PC-3 (cell line): ENCODE data around the gene INCA1.

Source experiments
- EZH2 ChIP-seq: fragments of 300-600 bp; sonication (generic); IDR thresholded peaks from one replicate; pipeline ENCODE4 v1.6.1; 2017; ENCODE audit warnings: antibody characterized with exemption, mild to moderate bottlenecking, low read length; ENCODE audit not compliant: unreplicated experiment
- EZH2phosphoT487 ChIP-seq: fragments of 300-600 bp; sonication (generic); IDR thresholded peaks from 2 replicates; pipeline ENCODE4 v1.6.1; 2018; ENCODE audit warnings: mild to moderate bottlenecking, antibody characterized with exemption, low read length, borderline replicate concordance
- TF ChIP-seq, protein P1 (sequence below): fragments of 300-600 bp; sonication (generic); conservative IDR thresholded peaks from 2 replicates; pipeline ENCODE4 v1.5.1; 2017; ENCODE audit warnings: antibody characterized with exemption, low read depth, mild to moderate bottlenecking, low read length

DNA sequence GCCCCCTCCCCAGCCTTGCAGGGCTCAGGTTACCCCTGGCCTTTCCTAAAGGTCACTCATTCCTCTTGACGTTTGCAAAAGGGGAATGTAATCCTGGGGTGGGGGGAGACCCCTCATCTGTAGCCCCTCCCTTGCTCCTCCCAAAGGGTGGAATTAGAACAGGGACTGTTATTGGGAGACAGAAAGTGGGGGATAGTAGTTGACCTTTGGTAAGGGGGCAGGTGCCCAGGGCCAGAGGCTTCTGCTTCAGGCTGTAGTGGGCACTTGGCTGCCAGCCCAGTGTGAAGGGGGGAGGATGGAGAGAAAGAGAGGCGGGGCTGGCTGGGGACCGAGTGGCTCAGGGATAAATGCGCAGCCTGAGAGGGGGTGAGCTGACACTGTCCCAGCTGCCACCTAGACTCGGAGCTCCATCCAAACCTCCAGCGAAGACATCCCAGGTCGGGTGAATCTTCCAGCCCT, 46.5 kb downstream of the INCA1 start, which contains the start of gene ENO3:
- TF ChIP-seq EZH2, result no peak
- TF ChIP-seq, protein P1, sequence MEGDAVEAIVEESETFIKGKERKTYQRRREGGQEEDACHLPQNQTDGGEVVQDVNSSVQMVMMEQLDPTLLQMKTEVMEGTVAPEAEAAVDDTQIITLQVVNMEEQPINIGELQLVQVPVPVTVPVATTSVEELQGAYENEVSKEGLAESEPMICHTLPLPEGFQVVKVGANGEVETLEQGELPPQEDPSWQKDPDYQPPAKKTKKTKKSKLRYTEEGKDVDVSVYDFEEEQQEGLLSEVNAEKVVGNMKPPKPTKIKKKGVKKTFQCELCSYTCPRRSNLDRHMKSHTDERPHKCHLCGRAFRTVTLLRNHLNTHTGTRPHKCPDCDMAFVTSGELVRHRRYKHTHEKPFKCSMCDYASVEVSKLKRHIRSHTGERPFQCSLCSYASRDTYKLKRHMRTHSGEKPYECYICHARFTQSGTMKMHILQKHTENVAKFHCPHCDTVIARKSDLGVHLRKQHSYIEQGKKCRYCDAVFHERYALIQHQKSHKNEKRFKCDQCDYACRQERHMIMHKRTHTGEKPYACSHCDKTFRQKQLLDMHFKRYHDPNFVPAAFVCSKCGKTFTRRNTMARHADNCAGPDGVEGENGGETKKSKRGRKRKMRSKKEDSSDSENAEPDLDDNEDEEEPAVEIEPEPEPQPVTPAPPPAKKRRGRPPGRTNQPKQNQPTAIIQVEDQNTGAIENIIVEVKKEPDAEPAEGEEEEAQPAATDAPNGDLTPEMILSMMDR, result no peak
- TF ChIP-seq EZH2phosphoT487, result no peak
